SK-N-SH (cell line): ENCODE data around the gene SLC5A1. TPM values are rescaled to one million over a fixed set of nuclear protein-coding genes. Genes with fewer than 3 reads are reported as not detected.

ENCODE experiments used
- CTCF ChIA-PET: fragments of 300-600, 350-600 bp; formaldehyde crosslinking; extraction: SDS; loops from one replicate; lab custom pipeline; 2021; lab: Yijun Ruan, JAX
- POLR2A ChIA-PET: fragments of 350-600 bp; sonication (Branson Sonifier 250); formaldehyde crosslinking; extraction: SDS; loops from one replicate; lab custom pipeline; 2020; ENCODE audit warnings: antibody characterized with exemption, inconsistent platforms; lab: Yijun Ruan, JAX
- DNase-seq: peaks from one replicate; pipeline ENCODE4 v3.0.0; 2012
- H2AFZ ChIP-seq: fragments of 200-600 bp; sonication (generic); 2 replicates; pipeline ENCODE4 v1.8.1; 2016; ENCODE audit warnings: antibody characterized with exemption, mild to moderate bottlenecking, low read depth
- H3F3A ChIP-seq: fragments of 200-600 bp; sonication (generic); replicated peaks from 2 replicates; pipeline ENCODE3; 2016; ENCODE audit warnings: antibody characterized with exemption, mild to moderate bottlenecking; ENCODE audit not compliant: insufficient read depth
- H3K27ac ChIP-seq, 2 experiments: fragments of 200-500 bp in 1 of 2; fragments of 200-600 bp in 1 of 2; sonication (Bioruptor generic) in 1 of 2; sonication (generic), shearing (Covaris generic) in 1 of 2; 2 replicates each; pipeline versions ENCODE4 v1.5.1 to v1.6.1; 2014 to 2016; ENCODE audit warnings: low read depth in 2 of 2, inconsistent platforms in 1 of 2, low read length in 1 of 2, mild to moderate bottlenecking in 1 of 2, mixed read lengths in 1 of 2
- H3K27me3 ChIP-seq: fragments of 200-600 bp; sonication (generic), shearing (Covaris generic); 2 replicates; pipeline ENCODE4 v1.6.1; 2016; ENCODE audit warnings: mixed run types; ENCODE audit not compliant: insufficient read depth
- H3K36me3 ChIP-seq, 2 experiments: fragments of 200-500 bp in 1 of 2; fragments of 200-600 bp in 1 of 2; sonication (Bioruptor generic) in 1 of 2; sonication (generic) in 1 of 2; replicated peaks in 1 of 2; 2 replicates each; pipeline versions ENCODE3 to v1.5.1; 2014 to 2016; ENCODE audit warnings: low read length in 1 of 2, mild to moderate bottlenecking in 1 of 2; ENCODE audit not compliant: insufficient read depth in 2 of 2, control insufficient read depth in 1 of 2
- H3K4me1 ChIP-seq, 2 experiments: fragments of 200-500 bp in 1 of 2; fragments of 200-600 bp in 1 of 2; sonication (Bioruptor generic) in 1 of 2; sonication (generic), shearing (Covaris generic) in 1 of 2; 2 replicates each; pipeline versions ENCODE4 v1.5.1 to v1.6.1; 2014 to 2016; ENCODE audit warnings: low read depth in 1 of 2, low read length in 1 of 2, mixed run types in 1 of 2; ENCODE audit not compliant: insufficient read depth in 2 of 2, control insufficient read depth in 1 of 2
- H3K4me2 ChIP-seq: fragments of 200-600 bp; sonication (generic), shearing (Covaris generic); 2 replicates; pipeline ENCODE4 v1.6.1; 2017; ENCODE audit warnings: mixed run types
- H3K4me3 ChIP-seq, 2 experiments: fragments of 200-500 bp in 1 of 2; fragments of 200-600 bp in 1 of 2; sonication (Bioruptor generic) in 1 of 2; sonication (generic), shearing (Covaris generic) in 1 of 2; 2 replicates each; pipeline versions ENCODE4 v1.5.1 to v1.8.1; 2014 to 2016; ENCODE audit warnings: low read depth in 2 of 2, inconsistent platforms in 1 of 2, low read length in 1 of 2, mild to moderate bottlenecking in 1 of 2, mixed read lengths in 1 of 2, moderate library complexity in 1 of 2
- H3K79me2 ChIP-seq: fragments of 200-600 bp; sonication (generic); 2 replicates; pipeline ENCODE4 v1.8.1; 2017; ENCODE audit warnings: mild to moderate bottlenecking; ENCODE audit not compliant: insufficient read depth
- H3K9ac ChIP-seq: fragments of 200-600 bp; sonication (generic); 2 replicates; pipeline ENCODE4 v1.6.1; 2017; ENCODE audit warnings: mixed run types
- H3K9me2 ChIP-seq: fragments of 200-600 bp; sonication (generic); 2 replicates; pipeline ENCODE4 v1.6.1; 2017; ENCODE audit warnings: mixed run types
- H3K9me3 ChIP-seq: fragments of 200-600 bp; sonication (generic); 2 replicates; pipeline ENCODE4 v1.6.1; 2017; ENCODE audit warnings: mixed run types, mild to moderate bottlenecking, moderate library complexity
- H4K20me1 ChIP-seq: fragments of 200-600 bp; sonication (generic); 2 replicates; pipeline ENCODE4 v1.6.1; 2017; ENCODE audit warnings: mild to moderate bottlenecking, mixed run types; ENCODE audit not compliant: insufficient read depth
- CHD2 ChIP-seq: fragments of 150-350 bp; IDR thresholded peaks from 2 replicates; pipeline ENCODE4 v1.6.1; 2018; ENCODE audit warnings: low read length; ENCODE audit not compliant: partially characterized antibody
- FOSL2 ChIP-seq: IDR thresholded peaks from 2 replicates; pipeline ENCODE4 v1.4.0; 2012; ENCODE audit warnings: low read depth, mild to moderate bottlenecking, moderate library complexity, borderline replicate concordance
- JUND ChIP-seq: IDR thresholded peaks from 2 replicates; pipeline ENCODE4 v1.4.0; 2012
- MAX ChIP-seq: IDR thresholded peaks from 2 replicates; pipeline ENCODE4 v1.4.0; 2012; ENCODE audit warnings: low read depth
- MEF2A ChIP-seq: IDR thresholded peaks from 2 replicates; pipeline ENCODE4 v1.4.0; 2012; ENCODE audit warnings: low read depth, borderline replicate concordance
- MXI1 ChIP-seq: IDR thresholded peaks from 2 replicates; pipeline ENCODE4 v1.6.1; 2012; ENCODE audit warnings: mild to moderate bottlenecking, low read depth, low read length, improper control_type of control experiment
- RAD21 ChIP-seq: IDR thresholded peaks from 2 replicates; pipeline ENCODE4 v1.6.1; 2012; ENCODE audit warnings: mild to moderate bottlenecking, low read length
- REST ChIP-seq: IDR thresholded peaks from 2 replicates; pipeline ENCODE4 v1.6.1; 2012; ENCODE audit warnings: mild to moderate bottlenecking, low read depth, low read length, moderate library complexity
- RXRA ChIP-seq: IDR thresholded peaks from 2 replicates; pipeline ENCODE4 v1.4.0; 2012; ENCODE audit warnings: low read depth, mild to moderate bottlenecking, borderline replicate concordance
- TCF12 ChIP-seq: IDR thresholded peaks from 2 replicates; pipeline ENCODE4 v1.4.0; 2012
- YY1 ChIP-seq: IDR thresholded peaks from 2 replicates; pipeline ENCODE4 v1.4.0; 2012; ENCODE audit warnings: low read depth, mild to moderate bottlenecking
- WGBS: methylation state at CpG from one replicate; pipeline ENCODE4 v1.1.6; 2017; ENCODE audit warnings: low lambda C conversion rate; 5-methylcytosine and 5-hydroxymethylcytosine counted together
- polyA plus RNA-seq, 3 experiments: library from polyadenylated mRNA; depleted of rRNA; stranded (reverse); fragments of >200 nt; gene quantifications; 2 replicates each; pipeline ENCODE4 v1.2.3, GENCODE V29; 2012

SLC5A1 gene
- polyA plus RNA-seq, 1 of the 3 experiments (the other 2 are of a cell fraction) = not detected

DNA sequence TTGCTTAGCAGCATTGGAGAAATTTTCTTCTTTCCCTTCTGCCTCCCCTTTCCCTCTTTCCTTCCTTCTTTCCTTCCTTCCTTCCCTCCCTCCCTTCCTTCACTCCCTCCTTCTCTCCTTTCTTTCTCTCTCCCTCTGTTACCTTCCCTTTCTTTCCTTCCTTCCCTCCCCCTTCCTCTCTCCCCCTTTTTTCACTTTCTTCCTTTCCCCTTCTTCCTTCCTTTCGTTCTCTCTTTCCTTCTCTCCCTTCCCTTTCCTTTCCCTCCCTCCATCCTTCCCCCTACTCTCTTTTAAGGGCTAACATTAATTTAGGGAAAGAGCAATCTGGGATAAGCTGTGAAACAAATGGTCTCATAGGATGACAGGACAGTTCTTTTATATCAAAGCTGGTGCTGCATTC lies 34.1 kb downstream of the SLC5A1 start:
- H2AFZ ChIP-seq = no peak overlapping the region
- no peaks in the 10 kb centered on the region for H3K4me1 ChIP-seq
- POLR2A ChIA-PET = no interaction called here
- H4K20me1 ChIP-seq = no peaks in the 10 kb centered on the region
- H3K9me2 ChIP-seq = no peaks in the 10 kb centered on the region
- no peak overlapping the region for H3K9ac ChIP-seq
- DNase-seq = no peak
- WGBS = 67% methylated on average over 1 of the region's 1 CpG
- H3K36me3 ChIP-seq = no peaks in the 10 kb centered on the region
- H3K4me3 ChIP-seq = no peak overlapping the region
- no peaks in the 10 kb centered on the region for H3F3A ChIP-seq
- TF ChIP-seq REST (no peak), TCF12 (no peak), RXRA (no peak), MEF2A (no peak)
- TF ChIP-seq, all 33 proteins: peak for 0
- H3K27me3 ChIP-seq = peaks cover 6% of the 10 kb centered on the region; the same call in 1 of the 2 replicates
- no peak overlapping the region for H3K4me2 ChIP-seq
- no peaks in the 10 kb centered on the region for H3K79me2 ChIP-seq
- no peak overlapping the region for H3K27ac ChIP-seq
- no peaks in the 10 kb centered on the region for H3K9me3 ChIP-seq
- CTCF ChIA-PET = interaction anchor here (1.4 to 3.6 kb wide), 3 partner anchors 100 to 107 kb away, joined by 7 to 23 read pairs (median 12); no protein-coding TSS in a partner anchor

DNA sequence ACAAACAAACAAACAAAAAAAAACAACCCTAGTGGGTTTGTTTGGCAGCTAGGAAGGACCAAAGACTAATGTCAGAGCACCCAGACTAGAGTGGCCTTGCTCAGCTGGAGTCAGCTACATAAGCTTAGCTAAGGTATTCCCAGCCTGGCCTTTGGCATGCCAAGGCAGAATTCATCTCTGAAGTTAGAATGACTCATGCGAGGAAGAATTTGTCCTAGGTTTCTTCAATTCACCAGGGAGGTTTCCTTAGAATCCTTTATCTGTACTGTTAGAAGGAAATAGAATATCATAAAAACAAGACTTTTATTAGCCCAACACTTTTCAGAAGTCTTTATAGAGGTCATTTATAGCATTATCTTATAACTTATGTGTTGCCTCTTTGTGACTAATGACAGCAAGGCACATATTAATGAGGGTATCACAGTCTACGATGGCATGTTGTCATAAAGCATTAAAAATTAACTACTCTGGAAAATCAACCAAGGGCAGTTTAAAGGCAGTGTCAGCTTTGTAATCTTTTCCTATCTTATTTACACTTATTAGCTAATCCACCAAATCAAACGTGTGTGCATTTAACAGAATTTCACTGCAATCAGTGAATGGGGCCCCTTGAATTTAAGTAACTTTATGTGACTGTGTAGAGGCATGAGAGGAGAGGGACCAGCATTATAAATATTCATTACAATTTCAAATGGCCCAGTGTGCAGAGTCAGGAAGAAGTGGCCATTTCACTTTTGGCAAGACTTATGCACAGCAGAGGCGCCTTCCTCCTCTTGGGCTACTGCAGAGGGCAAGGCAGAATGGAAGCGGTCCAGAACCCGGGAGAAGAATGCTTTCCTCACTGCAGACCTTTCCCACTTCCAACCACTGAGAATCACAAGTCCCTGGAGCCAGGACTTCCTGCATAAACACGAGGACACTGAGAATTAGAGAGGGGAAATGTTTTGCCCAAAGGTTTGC lies 36.3 kb downstream of the SLC5A1 start:
- Histone ChIP-seq H3K4me2 (no peak overlapping the region), H3K9me3 (no peaks in the 10 kb centered on the region), H3F3A (no peaks in the 10 kb centered on the region), H3K4me1 (no peaks in the 10 kb centered on the region), H4K20me1 (no peaks in the 10 kb centered on the region), H3K9me2 (no peaks in the 10 kb centered on the region), H3K27me3 (peaks cover 6% of the 10 kb centered on the region; the same call in 1 of the 2 replicates), H3K36me3 (no peaks in the 10 kb centered on the region), H2AFZ (no peak overlapping the region), H3K27ac (no peak overlapping the region), H3K79me2 (no peaks in the 10 kb centered on the region)
- DNase-seq = no peak
- POLR2A ChIA-PET = no interaction called here
- CTCF ChIA-PET = interaction anchor here (1.1 to 7.7 kb wide), 6 partner anchors 8 to 187 kb away, joined by 3 to 211 read pairs (median 7); no protein-coding TSS in a partner anchor
- TF ChIP-seq MAX (no peak), MEF2A (no peak), YY1 (no peak), CHD2 (no peak), RAD21 (no peak), JUND (peak; percentile 48; the same call in 1 of the 2 replicates), FOSL2 (peak; percentile 51; the same call in 1 of the 2 replicates), MXI1 (no peak)
- TF ChIP-seq, all 33 proteins: peak for 2
- no peak overlapping the region for H3K9ac ChIP-seq
- WGBS = 63% methylated on average over 7 of the region's 7 CpGs
- H3K4me3 ChIP-seq = no peak overlapping the region
